K562 (cell line): Measurements from ENCODE around the gene ZSCAN12. TPM values are rescaled to one million over a fixed set of nuclear protein-coding genes. Genes with fewer than 3 reads are reported as not detected.

Experiments used
- ADNP ChIP-seq: fragments of 200-800 bp; sonication (Bioruptor generic); IDR thresholded peaks from 2 replicates; pipeline ENCODE4 v1.6.1; 2016; ENCODE audit warnings: missing genetic modification characterization, missing compliant biosample characterization
- BRF1 ChIP-seq: IDR thresholded peaks from 3 replicates; pipeline ENCODE4 v1.6.1; 2011; ENCODE audit warnings: borderline replicate concordance, mild to moderate bottlenecking; ENCODE audit not compliant: insufficient read length; ENCODE audit errors: extremely low read depth
- CHD1 ChIP-seq: fragments of 200-600 bp; sonication (generic); IDR thresholded peaks from one replicate; pipeline ENCODE4 v1.6.1; 2012; ENCODE audit warnings: mild to moderate bottlenecking, moderate library complexity, low read length, inconsistent platforms
- ETV5 ChIP-seq: sonication (generic); formaldehyde crosslinking; IDR thresholded peaks from 2 replicates; pipeline ENCODE4 v1.4.0; 2020; ENCODE audit warnings: low read depth, mild to moderate bottlenecking, missing genetic modification reagents
- MAZ ChIP-seq, 2 experiments: fragments of 450-650 bp in 1 of 2; sonication (generic) in 1 of 2; formaldehyde crosslinking; IDR thresholded peaks in 1 of 2; conservative IDR thresholded peaks in 1 of 2; 2 replicates each; pipeline versions ENCODE4 v1.4.0 to v1.5.0; 2020; ENCODE audit warnings: mild to moderate bottlenecking in 1 of 2, missing genetic modification reagents in 1 of 2
- MCM3 ChIP-seq: fragments of 450-650 bp; IDR thresholded peaks from 2 replicates; pipeline ENCODE4 v1.6.1; 2016
- NRF1 ChIP-seq, 2 experiments: fragments of 450-650 bp; IDR thresholded peaks in 1 of 2; conservative IDR thresholded peaks in 1 of 2; 2 replicates each; pipeline ENCODE4 v1.6.1; 2014; ENCODE audit warnings: mild to moderate bottlenecking in 2 of 2
- PPARD ChIP-seq: fragments of 250-450 bp; sonication (Bioruptor Pico); IDR thresholded peaks from 2 replicates; pipeline ENCODE4 v1.8.0; 2022; ENCODE audit warnings: inconsistent platforms, mild to moderate bottlenecking, moderate library complexity
- RCOR1 ChIP-seq, 2 experiments: IDR thresholded peaks; 2 replicates each; pipeline ENCODE4 v1.6.1; 2012; ENCODE audit warnings: low read depth in 2 of 2, low read length in 2 of 2, borderline replicate concordance in 1 of 2, improper control_type of control experiment in 1 of 2
- RNF219 ChIP-seq: fragments of 250-450 bp; sonication (Bioruptor Pico); IDR thresholded peaks from 2 replicates; pipeline ENCODE4 v1.5.0; 2022; ENCODE audit warnings: mild to moderate bottlenecking
- USF2 ChIP-seq: sonication (generic); formaldehyde crosslinking; IDR thresholded peaks from 2 replicates; pipeline ENCODE4 v1.5.0; 2020; ENCODE audit warnings: missing genetic modification reagents
- ZNF444 ChIP-seq: fragments of 250-450 bp; sonication (Bioruptor Pico); IDR thresholded peaks from 2 replicates; pipeline ENCODE4 v1.4.0; 2020; ENCODE audit warnings: mild to moderate bottlenecking, moderate library complexity
- ZNF830 ChIP-seq: fragments of 250-450 bp; sonication (Bioruptor Pico); IDR thresholded peaks from 2 replicates; pipeline ENCODE4 v1.5.0; 2021; ENCODE audit warnings: mild to moderate bottlenecking
- ZSCAN32 ChIP-seq: fragments of 450-650 bp; formaldehyde crosslinking; IDR thresholded peaks from 2 replicates; pipeline ENCODE4 v1.4.0; 2020; ENCODE audit warnings: mild to moderate bottlenecking, moderate library complexity
- polyA plus RNA-seq, 8 experiments: library from polyadenylated mRNA; depleted of rRNA in 4 of 8; stranded (reverse) in 5 of 8; unstranded in 3 of 8; fragments of >200 nt; fragmentation: Nextera tagmentation in 2 of 8; fragmentation: Illumina TruSeq in 1 of 8; extraction: Ambion mirVana in 2 of 8; extraction: Trizol in 1 of 8; gene quantifications; 2 replicates each; pipeline versions ENCODE4 v1.2.1 to v1.2.3, GENCODE V29; 2011 to 2014; ENCODE audit warnings: inconsistent platforms in 1 of 8, missing spikeins in 1 of 8
- total RNA-seq, 7 experiments: library from RNA; depleted of rRNA in 6 of 7; stranded (reverse); fragments of >200 nt in 6 of 7; fragmentation: Illumina TruSeq in 2 of 7; extraction: Trizol in 2 of 7; gene quantifications; 2 replicates each; pipeline versions ENCODE4 v1.2.1 to v1.2.3, GENCODE V29; 2011 to 2021; ENCODE audit warnings: low replicate concordance in 1 of 7
- TF ChIP-seq, protein P1 (sequence below), 2 experiments: fragments of 450-650 bp; conservative IDR thresholded peaks; 2 replicates each; pipeline ENCODE4 v1.6.1; 2017; ENCODE audit warnings: mild to moderate bottlenecking in 2 of 2, moderate library complexity in 2 of 2
- TF ChIP-seq, protein P2 (sequence below), 2 experiments: IDR thresholded peaks in 1 of 2; conservative IDR thresholded peaks in 1 of 2; 2 replicates each; pipeline ENCODE4 v1.6.1; 2016; ENCODE audit warnings: low read depth in 2 of 2, mild to moderate bottlenecking in 1 of 2, missing compliant biosample characterization in 1 of 2, missing genetic modification characterization in 1 of 2, moderate library complexity in 1 of 2
- TF ChIP-seq, protein P3 (sequence below): sonication (generic); formaldehyde crosslinking; IDR thresholded peaks from 2 replicates; pipeline ENCODE4 v1.8.0; 2022; ENCODE audit warnings: missing genetic modification reagents, mild to moderate bottlenecking, moderate library complexity, borderline replicate concordance

ZSCAN12 gene
- total and polyA plus RNA-seq, 9 of the 15 experiments (the other 6 are each of a cell fraction or from before 2014, with no cell fraction given): 2.5 to 19.6 (median 12.5) TPM

DNA sequence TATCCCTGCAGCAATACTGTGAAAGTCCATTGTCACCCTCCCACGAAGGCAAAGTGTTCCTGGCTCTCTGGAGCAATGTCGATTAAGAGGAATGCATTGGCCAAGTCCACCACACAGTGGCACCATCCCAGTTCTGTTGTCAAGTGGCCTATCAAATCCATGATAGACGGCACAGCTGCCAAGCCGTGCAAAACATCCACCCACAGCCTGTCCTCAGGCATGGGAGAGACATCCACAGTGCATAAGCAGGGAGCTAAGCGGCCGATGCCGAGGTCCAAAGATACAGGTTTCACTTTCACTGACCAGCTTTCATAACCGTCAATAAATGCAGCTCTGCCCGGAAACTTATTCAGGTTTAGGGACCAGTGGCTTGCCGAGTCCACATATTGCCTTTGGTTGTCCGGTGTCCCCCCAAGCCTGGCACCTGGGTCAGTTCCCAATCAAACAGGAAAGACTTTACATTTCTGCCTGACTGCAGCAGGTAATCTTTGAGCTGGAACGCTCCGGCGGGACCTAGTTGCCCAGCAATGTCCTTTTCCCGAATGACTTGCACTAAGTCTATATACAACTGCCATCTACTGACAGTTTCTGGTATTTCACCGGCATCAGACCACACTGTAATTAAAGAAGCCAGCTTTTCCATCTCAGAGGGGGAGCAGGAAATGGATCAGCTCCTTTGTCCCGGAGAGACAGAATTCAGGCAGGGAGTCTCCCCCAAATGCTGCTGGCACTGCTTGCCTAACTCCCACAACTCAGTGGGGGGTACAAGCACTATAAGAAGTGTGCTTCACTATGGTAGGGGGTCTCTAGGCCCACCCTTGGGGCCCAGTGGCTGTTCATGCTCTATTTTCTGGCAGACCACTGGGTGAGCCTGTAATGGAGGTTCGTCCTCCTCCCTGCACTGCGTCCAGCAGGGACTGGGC lies 43.5 kb downstream of the ZSCAN12 start (continued):
- TF ChIP-seq BRF1 (no peak), USF2 (CRISPR knock-in tag) (no peak), MAZ (CRISPR knock-in tag; conservative IDR thresholded peaks at IDR 0.05 in 1 of 2, IDR thresholded peaks at IDR 0.05 in 1 of 2) (peak in 1 of 2 experiments; percentile 43; a peak in 2 of 4 replicates), PPARD (CRISPR knock-in tag) (no peak), ZNF444 (no peak), MCM3 (no peak), CHD1 (peak; percentile 67), NRF1 (conservative IDR thresholded peaks at IDR 0.05 in 1 of 2, IDR thresholded peaks at IDR 0.05 in 1 of 2) (peak; percentile 10 to 23; a peak in 1 of 4 replicates), ZNF830 (no peak), ZSCAN32 (CRISPR knock-in tag) (0 out of 2 replicates have a peak, but pooled peaks have one; percentile 10), RNF219 (CRISPR knock-in tag) (no peak), ADNP (tag) (no peak), ETV5 (peak; percentile 72; the same call in 1 of the 2 replicates), RCOR1 (IDR thresholded peaks at IDR 0.05; ENCODE audit: borderline replicate concordance in 1 of 2, low read depth in 2 of 2, low read length in 2 of 2) (peak in 1 of 2 experiments; percentile 80; a peak in 1 of 4 replicates)
- TF ChIP-seq, protein P1, sequence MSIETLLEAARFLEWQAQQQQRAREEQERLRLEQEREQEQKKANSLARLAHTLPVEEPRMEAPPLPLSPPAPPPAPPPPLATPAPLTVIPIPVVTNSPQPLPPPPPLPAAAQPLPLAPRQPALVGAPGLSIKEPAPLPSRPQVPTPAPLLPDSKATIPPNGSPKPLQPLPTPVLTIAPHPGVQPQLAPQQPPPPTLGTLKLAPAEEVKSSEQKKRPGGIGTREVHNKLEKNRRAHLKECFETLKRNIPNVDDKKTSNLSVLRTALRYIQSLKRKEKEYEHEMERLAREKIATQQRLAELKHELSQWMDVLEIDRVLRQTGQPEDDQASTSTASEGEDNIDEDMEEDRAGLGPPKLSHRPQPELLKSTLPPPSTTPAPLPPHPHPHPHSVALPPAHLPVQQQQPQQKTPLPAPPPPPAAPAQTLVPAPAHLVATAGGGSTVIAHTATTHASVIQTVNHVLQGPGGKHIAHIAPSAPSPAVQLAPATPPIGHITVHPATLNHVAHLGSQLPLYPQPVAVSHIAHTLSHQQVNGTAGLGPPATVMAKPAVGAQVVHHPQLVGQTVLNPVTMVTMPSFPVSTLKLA (conservative IDR thresholded peaks at IDR 0.05): peak in 1 of 2 experiments; percentile 52; a peak in 1 of 4 replicates
- TF ChIP-seq, protein P2, sequence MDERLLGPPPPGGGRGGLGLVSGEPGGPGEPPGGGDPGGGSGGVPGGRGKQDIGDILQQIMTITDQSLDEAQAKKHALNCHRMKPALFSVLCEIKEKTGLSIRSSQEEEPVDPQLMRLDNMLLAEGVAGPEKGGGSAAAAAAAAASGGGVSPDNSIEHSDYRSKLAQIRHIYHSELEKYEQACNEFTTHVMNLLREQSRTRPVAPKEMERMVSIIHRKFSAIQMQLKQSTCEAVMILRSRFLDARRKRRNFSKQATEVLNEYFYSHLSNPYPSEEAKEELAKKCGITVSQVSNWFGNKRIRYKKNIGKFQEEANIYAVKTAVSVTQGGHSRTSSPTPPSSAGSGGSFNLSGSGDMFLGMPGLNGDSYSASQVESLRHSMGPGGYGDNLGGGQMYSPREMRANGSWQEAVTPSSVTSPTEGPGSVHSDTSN (CRISPR knock-in tag; IDR thresholded peaks at IDR 0.05; ENCODE audit: low read depth): no peak
- TF ChIP-seq, protein P2 (tag; conservative IDR thresholded peaks at IDR 0.05; ENCODE audit: low read depth): peak; percentile 46; the same call in 1 of the 2 replicates
- TF ChIP-seq, protein P3, sequence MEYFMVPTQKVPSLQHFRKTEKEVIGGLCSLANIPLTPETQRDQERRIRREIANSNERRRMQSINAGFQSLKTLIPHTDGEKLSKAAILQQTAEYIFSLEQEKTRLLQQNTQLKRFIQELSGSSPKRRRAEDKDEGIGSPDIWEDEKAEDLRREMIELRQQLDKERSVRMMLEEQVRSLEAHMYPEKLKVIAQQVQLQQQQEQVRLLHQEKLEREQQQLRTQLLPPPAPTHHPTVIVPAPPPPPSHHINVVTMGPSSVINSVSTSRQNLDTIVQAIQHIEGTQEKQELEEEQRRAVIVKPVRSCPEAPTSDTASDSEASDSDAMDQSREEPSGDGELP (CRISPR knock-in tag): peak; percentile 71
